ENCODE results near the gene HSD17B12. TPM values are rescaled to one million over a fixed set of nuclear protein-coding genes. Genes with fewer than 3 reads are reported as not detected.

The HSD17B12 gene
- total and polyA plus RNA-seq, 2 of the 13 experiments (the other 11 are each of a cell fraction or from before 2014, with no cell fraction given): 50.3 to 117 TPM

GRCh38 chr11:43643898-43644620 is 36.5 kb upstream of the HSD17B12 start (continued):
- TF ChIP-seq TEF (CRISPR knock-in tag; IDR thresholded peaks at IDR 0.05): no peak
- TF ChIP-seq TSC22D2 (CRISPR knock-in tag; IDR thresholded peaks at IDR 0.05; ENCODE audit: borderline replicate concordance): peak; percentile 73; the same call in 1 of the 2 replicates
- TF ChIP-seq THAP7 (CRISPR knock-in tag; IDR thresholded peaks at IDR 0.05): no peak; the same call in 1 of the 2 replicates
- TF ChIP-seq NFE2L2 (IDR thresholded peaks at IDR 0.05; ENCODE audit: low read length): 0 out of 2 replicates have a peak, but pooled peaks have one; percentile 15
- TF ChIP-seq RERE (CRISPR knock-in tag; IDR thresholded peaks at IDR 0.05; ENCODE audit: low read depth): no peak
- TF ChIP-seq SOX13 (IDR thresholded peaks at IDR 0.05): no peak
- peak in 1 of 2 experiments; percentile 53; a peak in 1 of 4 replicates for TF ChIP-seq SOX13 (CRISPR knock-in tag; conservative IDR thresholded peaks at IDR 0.05 in 1 of 2, IDR thresholded peaks at IDR 0.05 in 1 of 2)
- TF ChIP-seq SCMH1 (CRISPR knock-in tag; IDR thresholded peaks at IDR 0.05; ENCODE audit: borderline replicate concordance): no peak
- TF ChIP-seq KDM4B (CRISPR knock-in tag; IDR thresholded peaks at IDR 0.05): no peak; the same call in 1 of the 2 replicates
- TF ChIP-seq ATAD3A (CRISPR knock-in tag; IDR thresholded peaks at IDR 0.05): no peak
- TF ChIP-seq ZBTB43 (CRISPR knock-in tag; conservative IDR thresholded peaks at IDR 0.05): 0 out of 2 replicates have a peak, but pooled peaks have one; percentile 44
- no peak for TF ChIP-seq CBX1 (IDR thresholded peaks at IDR 0.05; ENCODE audit: low read depth)
- peak; percentile 97 for TF ChIP-seq KDM5A (IDR thresholded peaks at IDR 0.05; ENCODE audit: borderline replicate concordance, low read length)
- no peak for TF ChIP-seq ATF7-NPFF (CRISPR knock-in tag; IDR thresholded peaks at IDR 0.05; ENCODE audit: low read depth)
- peak; percentile 54; the same call in 1 of the 2 replicates for TF ChIP-seq NCOA2 (CRISPR knock-in tag; IDR thresholded peaks at IDR 0.05)
- TF ChIP-seq RFX3 (CRISPR knock-in tag; IDR thresholded peaks at IDR 0.05): no peak
- peak; percentile 55 for TF ChIP-seq ELF1 (CRISPR knock-in tag; IDR thresholded peaks at IDR 0.05)
